Natural killer cell (primary cell): ENCODE measurements around the gene ENDOU. TPM values are rescaled to one million over a fixed set of nuclear protein-coding genes. Genes with fewer than 3 reads are reported as not detected.

Source experiments
- ATAC-seq, 3 donors: fragments of 150-1000 bp in 2 of 3; fragments of 200-7000 bp in 1 of 3; cut with Tn5 transposase; 1 replicate in 1 of 3; 2 replicates in 2 of 3; pipeline ENCODE4 v1.10.0; 2021; ENCODE audit warnings: mild to moderate bottlenecking in 2 of 3, moderate library complexity in 2 of 3
- DNase-seq, 2 donors: peaks; one replicate each; pipeline versions ENCODE4 v3.0.0 to v3.0.0-alpha.2; 2013 to 2021; ENCODE audit warnings: mixed read lengths in 1 of 2
- H3K27ac ChIP-seq: one replicate; pipeline ENCODE4 v1.5.1; 2013; ENCODE audit warnings: mild to moderate bottlenecking, low read length
- H3K27me3 ChIP-seq: one replicate; pipeline ENCODE4 v1.6.1; 2013; ENCODE audit warnings: low read length; ENCODE audit not compliant: control insufficient read depth, insufficient read depth
- H3K36me3 ChIP-seq: one replicate; pipeline ENCODE4 v1.6.1; 2013; ENCODE audit warnings: low read length; ENCODE audit not compliant: control insufficient read depth, insufficient read depth
- H3K4me1 ChIP-seq: one replicate; pipeline ENCODE4 v1.6.1; 2013; ENCODE audit warnings: low read length; ENCODE audit not compliant: control insufficient read depth, insufficient read depth
- H3K4me3 ChIP-seq: one replicate; pipeline ENCODE4 v1.5.1; 2013; ENCODE audit warnings: low read length
- H3K9me3 ChIP-seq: one replicate; pipeline ENCODE4 v1.6.1; 2013; ENCODE audit warnings: low read length; ENCODE audit not compliant: control insufficient read depth, insufficient read depth
- H3K27ac Mint-ChIP-seq, 2 donors: one replicate each; pipeline ENCODE4 v1.8.0; 2022; ENCODE audit warnings: mild to moderate bottlenecking in 2 of 2, mixed read lengths in 2 of 2, moderate library complexity in 1 of 2
- H3K27me3 Mint-ChIP-seq, 2 donors: one replicate each; pipeline ENCODE4 v1.8.0; 2022; ENCODE audit warnings: low read depth in 2 of 2, mixed read lengths in 2 of 2
- H3K36me3 Mint-ChIP-seq: one replicate; pipeline ENCODE4 v1.8.0; 2022; ENCODE audit warnings: mixed read lengths
- H3K4me1 Mint-ChIP-seq, 2 donors: one replicate each; pipeline ENCODE4 v1.8.0; 2022; ENCODE audit warnings: mixed read lengths in 2 of 2
- H3K4me3 Mint-ChIP-seq: one replicate; pipeline ENCODE4 v1.8.0; 2022; ENCODE audit warnings: mild to moderate bottlenecking, moderate library complexity, mixed read lengths
- H3K9me3 Mint-ChIP-seq, 2 donors: one replicate each; pipeline ENCODE4 v1.8.0; 2022; ENCODE audit warnings: mixed read lengths in 2 of 2
- CTCF ChIP-seq: fragments of 200-600 bp; IDR thresholded peaks from one replicate; pipeline ENCODE4 v1.8.0; 2022; ENCODE audit warnings: antibody characterized with exemption
- WGBS: methylation state at CpG from one replicate; pipeline ENCODE4 v1.1.7; 2013; ENCODE audit warnings: missing lambda C conversion rate; ENCODE audit not compliant: insufficient coverage; 5-methylcytosine and 5-hydroxymethylcytosine counted together
- intact Hi-C: fragments of 100-400 bp; cut with micrococcal nuclease; formaldehyde crosslinking; loops from one replicate; pipeline ENCODE4 v1.14.2; 2022
- total RNA-seq, 4 donors: library from RNA; stranded (reverse); fragments of 120-200 nt in 1 of 4; gene quantifications; one replicate each; pipeline versions ENCODE4 v1.2.3 to v1.2.4, GENCODE V29; 2013 to 2022

Gene ENDOU
- total RNA-seq, 3 donors from 2014 or later (not counting 1 experiment from before 2014, with no cell fraction given) = 0.20 to 0.41 (median 0.24) TPM

- TF ChIP-seq CTCF = no peak
- intact Hi-C loops = no loop called here
- Histone ChIP-seq H3K4me1 (peaks cover 33% of the 10 kb centered on the region), H3K27me3 (peaks cover 6% of the 10 kb centered on the region), H3K4me3 (no peak overlapping the region), H3K36me3 (no peaks in the 10 kb centered on the region), H3K9me3 (no peaks in the 10 kb centered on the region), H3K27ac (peak overlapping the region; percentile 51)
- Mint-ChIP-seq H3K4me1 (peaks cover 17 to 38% of the 10 kb centered on the region in 2 donors), H3K27ac (peak overlapping the region; percentile 46 to 54), H3K4me3 (peak overlapping the region; percentile 72), H3K27me3 (peaks cover 17% of the 10 kb centered on the region in 2 donors), H3K9me3 (no peaks in the 10 kb centered on the region), H3K36me3 (no peaks in the 10 kb centered on the region)
- 66% methylated on average over 12 of the region's 12 CpGs for WGBS
- ATAC-seq = peak in 2 of 3 donors; percentile 31 to 39
- no peak for DNase-seq
These were observed 14.7 kb upstream of the ENDOU start for GRCh38 chr12:47739979-47740378.

GRCh38 chr12:47739297-47739696 lies 14.0 kb upstream of the ENDOU start:
- Histone ChIP-seq H3K27me3 (peaks cover 6% of the 10 kb centered on the region), H3K4me1 (peaks cover 33% of the 10 kb centered on the region), H3K36me3 (no peaks in the 10 kb centered on the region), H3K27ac (no peak overlapping the region), H3K9me3 (no peaks in the 10 kb centered on the region), H3K4me3 (no peak overlapping the region)
- no peaks in the 10 kb centered on the region for H3K9me3 Mint-ChIP-seq
- TF ChIP-seq CTCF = no peak
- intact Hi-C loops = no loop called here
- WGBS = 87% methylated on average over 3 of the region's 3 CpGs
- no peak overlapping the region for H3K4me3 Mint-ChIP-seq
- peak overlapping the region; percentile 46 to 54 for H3K27ac Mint-ChIP-seq
- DNase-seq = no peak
- H3K36me3 Mint-ChIP-seq = no peaks in the 10 kb centered on the region
- no peak for ATAC-seq
- H3K27me3 Mint-ChIP-seq = peaks cover 10 to 11% of the 10 kb centered on the region in 2 donors
- H3K4me1 Mint-ChIP-seq = peaks cover 17 to 38% of the 10 kb centered on the region in 2 donors

GRCh38 chr12:47737936-47738594 lies 12.8 kb upstream of the ENDOU start:
- DNase-seq (no peak), ATAC-seq (no peak)
- intact Hi-C loops = no loop called here
- Mint-ChIP-seq H3K9me3 (no peaks in the 10 kb centered on the region), H3K36me3 (no peaks in the 10 kb centered on the region), H3K4me3 (no peak overlapping the region), H3K27me3 (peaks cover 1 to 4% of the 10 kb centered on the region in 2 donors), H3K27ac (no peak overlapping the region), H3K4me1 (peaks cover 17 to 33% of the 10 kb centered on the region in 2 donors)
- TF ChIP-seq CTCF = no peak
- no peak overlapping the region for H3K4me3 ChIP-seq
- WGBS = 84% methylated on average over 13 of the region's 17 CpGs
- H3K27ac ChIP-seq = no peak overlapping the region
- H3K36me3 ChIP-seq = no peaks in the 10 kb centered on the region
- H3K4me1 ChIP-seq = peaks cover 33% of the 10 kb centered on the region
- H3K9me3 ChIP-seq = no peaks in the 10 kb centered on the region
- H3K27me3 ChIP-seq = peaks cover 3% of the 10 kb centered on the region
